Gastroesophageal sphincter (tissue), 3 donors: ENCODE data around the gene CEMIP.

Experiments used
- CTCF ChIP-seq, 4 experiments: fragments of 200-600 bp in 2 of 4; fragments of 450-650 bp in 2 of 4; sonication (generic) in 1 of 4; IDR thresholded peaks; one replicate each; pipeline ENCODE4 v1.5.1; 2017 to 2019; ENCODE audit warnings: antibody characterized with exemption in 4 of 4, mild to moderate bottlenecking in 2 of 4, moderate library complexity in 2 of 4
- EP300 ChIP-seq: sonication (generic); formaldehyde crosslinking; IDR thresholded peaks from one replicate; pipeline ENCODE4 v1.6.1; 2017; ENCODE audit warnings: antibody characterized with exemption, mild to moderate bottlenecking
- POLR2A ChIP-seq, 2 donors: fragments of 450-650 bp; IDR thresholded peaks; one replicate each; pipeline ENCODE4 v1.6.1; 2017; ENCODE audit warnings: antibody characterized with exemption in 2 of 2, mild to moderate bottlenecking in 2 of 2, moderate library complexity in 1 of 2
- POLR2AphosphoS5 ChIP-seq: sonication (generic); formaldehyde crosslinking; IDR thresholded peaks from one replicate; pipeline ENCODE4 v1.6.1; 2017; ENCODE audit warnings: antibody characterized with exemption

GRCh38 chr15:80895091-80895490 lies 115.9 kb downstream of the CEMIP start:
- TF ChIP-seq CTCF (IDR thresholded peaks at IDR 0.05): no peak
- TF ChIP-seq POLR2A (IDR thresholded peaks at IDR 0.05): no peak
- no peak for TF ChIP-seq POLR2AphosphoS5
- no peak for TF ChIP-seq EP300
